ENCODE results near the gene LIG1.

DNA sequence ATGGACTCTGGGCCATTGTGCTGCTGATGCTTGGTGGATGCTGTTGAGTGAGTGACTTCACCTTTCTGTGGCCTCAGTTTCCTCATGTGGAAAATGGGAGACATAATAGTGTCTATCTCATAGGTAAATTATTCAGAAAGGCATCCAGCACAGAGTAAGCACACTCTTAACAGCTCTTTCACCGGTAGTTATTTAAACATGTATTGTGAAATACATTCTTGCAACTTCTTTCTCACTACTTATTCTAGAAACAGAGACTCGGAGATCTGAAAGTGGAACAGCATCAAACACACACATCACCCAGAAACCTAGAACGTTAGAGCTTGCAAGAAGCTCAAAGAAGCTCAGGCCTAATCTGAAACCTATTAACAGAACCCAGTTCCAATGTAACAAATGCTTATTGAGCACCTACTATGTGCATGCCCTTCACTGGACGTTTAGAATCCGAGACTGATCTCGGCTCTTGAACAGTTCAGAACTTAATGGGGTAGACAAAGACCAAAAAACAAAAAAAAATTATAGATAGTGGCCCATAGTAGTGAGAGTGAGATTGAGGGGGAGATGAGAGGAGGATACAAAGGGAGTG lies 4.4 kb upstream of the LIG1 start:
- TF ChIP-seq POLR2AphosphoS5 (IDR thresholded peaks at IDR 0.05; ENCODE audit: borderline replicate concordance, low read depth, low read length) (no peak), EZH2 (IDR thresholded peaks at IDR 0.05) (no peak), FOXP2 (optimal IDR thresholded peaks at IDR 0.05; ENCODE audit: control extremely low read depth, extremely low read length, insufficient read depth) (no peak)
